Measurements from ENCODE around the gene CFAP97.

The CFAP97 gene

GRCh38 chr4:185203486-185204237 lies at the start of gene CFAP97:
Gene CFAP97, minus strand, starts transcription at chr4:185204000. Its CDS starts 12,804 bp downstream, at chr4:185191196.
- TF ChIP-seq CTCF (IDR thresholded peaks at IDR 0.05; ENCODE audit: borderline replicate concordance, insufficient read depth, low read depth, low read length) = no peak
- H3K4me3 ChIP-seq (ENCODE audit: low read depth, low read length) = peak within 1 kb of the TSS; percentile 85

GRCh38 chr4:185249105-185249504 lies 45.3 kb upstream of the CFAP97 start:
- H3K4me3 ChIP-seq (ENCODE audit: low read depth, low read length) = no peak overlapping the region
- no peak for TF ChIP-seq CTCF (IDR thresholded peaks at IDR 0.05; ENCODE audit: borderline replicate concordance, insufficient read depth, low read depth, low read length)

- no peak overlapping the region for H3K4me3 ChIP-seq (ENCODE audit: low read depth, low read length)
- TF ChIP-seq CTCF (IDR thresholded peaks at IDR 0.05; ENCODE audit: borderline replicate concordance, insufficient read depth, low read depth, low read length) = no peak
Measured at GRCh38 chr4:185248393-185249039, 44.7 kb upstream of the CFAP97 start.

- no peak for TF ChIP-seq CTCF (IDR thresholded peaks at IDR 0.05; ENCODE audit: borderline replicate concordance, insufficient read depth, low read depth, low read length)
- H3K4me3 ChIP-seq (ENCODE audit: low read depth, low read length) = no peak overlapping the region
Measured at GRCh38 chr4:185247151-185247550, 43.4 kb upstream of the CFAP97 start.

GRCh38 chr4:185246453-185246852 lies 42.7 kb upstream of the CFAP97 start:
- no peak overlapping the region for H3K4me3 ChIP-seq (ENCODE audit: low read depth, low read length)
- no peak for TF ChIP-seq CTCF (IDR thresholded peaks at IDR 0.05; ENCODE audit: borderline replicate concordance, insufficient read depth, low read depth, low read length)

- H3K4me3 ChIP-seq (ENCODE audit: low read depth, low read length) = no peak overlapping the region
- TF ChIP-seq CTCF (IDR thresholded peaks at IDR 0.05; ENCODE audit: borderline replicate concordance, insufficient read depth, low read depth, low read length) = no peak
Measured at GRCh38 chr4:185244763-185245162, 41.0 kb upstream of the CFAP97 start.

- H3K4me3 ChIP-seq (ENCODE audit: low read depth, low read length) = no peak overlapping the region
- no peak for TF ChIP-seq CTCF (IDR thresholded peaks at IDR 0.05; ENCODE audit: borderline replicate concordance, insufficient read depth, low read depth, low read length)
Measured at GRCh38 chr4:185243879-185244278, 40.1 kb upstream of the CFAP97 start.

Measured in GM12875 (cell line).